HL-60 (cell line): ENCODE results near the gene TAX1BP1.

ENCODE experiments used
- CTCF ChIP-seq: IDR thresholded peaks from one replicate; pipeline ENCODE4 v1.5.1; 2011; ENCODE audit warnings: low read length, control low read depth, inconsistent platforms; ENCODE audit not compliant: insufficient read depth
- GABPA ChIP-seq: IDR thresholded peaks from 2 replicates; pipeline ENCODE4 v1.6.1; 2012; ENCODE audit warnings: low read depth
- POLR2AphosphoS5 ChIP-seq: IDR thresholded peaks from 2 replicates; pipeline ENCODE4 v1.6.1; 2012; ENCODE audit warnings: low read depth
- REST ChIP-seq: IDR thresholded peaks from 2 replicates; pipeline ENCODE4 v1.6.1; 2012; ENCODE audit warnings: low read depth; ENCODE audit not compliant: insufficient replicate concordance
- SPI1 ChIP-seq: IDR thresholded peaks from 2 replicates; pipeline ENCODE4 v1.6.1; 2012; ENCODE audit warnings: low read depth, mild to moderate bottlenecking, borderline replicate concordance

DNA sequence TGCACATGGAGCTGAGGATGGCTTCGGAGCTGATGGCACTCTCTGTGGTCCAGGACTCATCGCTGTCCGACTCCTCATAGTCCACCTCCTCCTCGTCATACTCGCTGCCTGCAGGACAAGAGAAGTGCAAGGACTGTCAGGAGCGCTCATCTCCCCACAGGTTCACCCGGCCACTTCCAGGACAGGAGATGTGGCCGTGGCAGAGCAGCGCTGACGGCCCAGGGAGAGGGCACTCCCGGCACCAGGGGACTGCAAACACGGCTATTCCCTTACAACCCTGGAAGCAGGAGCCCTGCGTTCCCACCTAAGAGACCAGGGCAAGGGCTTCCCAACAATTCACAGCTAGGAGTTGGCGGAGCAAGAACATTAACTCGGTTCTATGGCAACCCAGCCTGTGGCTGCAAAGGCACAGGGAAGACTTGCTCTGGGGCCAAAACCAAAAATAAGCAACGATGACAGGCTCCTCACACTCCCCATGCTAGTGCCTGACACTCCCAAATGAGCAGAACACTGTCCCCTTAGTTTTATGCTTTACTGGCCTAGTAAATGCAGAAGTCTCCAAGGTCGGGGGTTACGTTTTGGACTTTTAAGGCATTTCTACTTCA lies 100.9 kb downstream of the TAX1BP1 start:
- TF ChIP-seq CTCF = no peak
- no peak for TF ChIP-seq GABPA
- no peak for TF ChIP-seq REST
- no peak for TF ChIP-seq POLR2AphosphoS5
- no peak for TF ChIP-seq SPI1
